Uterus (tissue), 4 donors: ENCODE results near the gene PEX11B. TPM values are rescaled to one million over a fixed set of nuclear protein-coding genes. Genes with fewer than 3 reads are reported as not detected.
A peak's percentile ranks its signal among the peaks of the same experiment; 100 is the strongest.

Source experiments
- DNase-seq, 2 donors: peaks; one replicate each; pipeline ENCODE4 v3.0.0-alpha.2; 2019 to 2020
- H3K27ac ChIP-seq, 2 donors: fragments of 200-600 bp; sonication (generic); 1 replicate in 1 of 2; 2 replicates in 1 of 2; pipeline ENCODE4 v1.5.1; 2016 to 2018
- H3K27me3 ChIP-seq, 2 donors: fragments of 200-600 bp; sonication (generic); one replicate each; pipeline ENCODE4 v1.5.1; 2018 to 2019; ENCODE audit warnings: control low read depth in 1 of 2
- H3K36me3 ChIP-seq, 2 donors: fragments of 200-600 bp; sonication (generic); one replicate each; pipeline ENCODE4 v1.5.1; 2019; ENCODE audit warnings: control low read depth in 1 of 2
- H3K4me1 ChIP-seq, 2 donors: fragments of 200-600 bp; sonication (generic); one replicate each; pipeline ENCODE4 v1.5.1; 2018 to 2019; ENCODE audit warnings: control low read depth in 1 of 2
- H3K4me3 ChIP-seq, 2 donors: fragments of 200-600 bp; sonication (generic); 1 replicate in 1 of 2; 2 replicates in 1 of 2; pipeline ENCODE4 v1.5.1; 2018 to 2019; ENCODE audit warnings: mild to moderate bottlenecking in 1 of 2
- H3K9me3 ChIP-seq, 2 donors: fragments of 200-600 bp; sonication (generic); one replicate each; pipeline ENCODE4 v1.5.1; 2019; ENCODE audit warnings: control low read depth in 1 of 2
- CTCF ChIP-seq, 4 experiments: fragments of 200-600 bp in 2 of 4; fragments of 450-650 bp in 2 of 4; sonication (generic) in 2 of 4; IDR thresholded peaks; one replicate each; pipeline ENCODE4 v1.5.1; 2016 to 2019; ENCODE audit warnings: antibody characterized with exemption in 4 of 4, mild to moderate bottlenecking in 2 of 4, moderate library complexity in 1 of 4
- POLR2A ChIP-seq, 2 donors: fragments of 450-650 bp; IDR thresholded peaks; one replicate each; pipeline ENCODE4 v1.6.1; 2016; ENCODE audit warnings: antibody characterized with exemption in 2 of 2, mild to moderate bottlenecking in 1 of 2, moderate library complexity in 1 of 2
- intact Hi-C: fragments of 100-400 bp; cut with DNase I; formaldehyde crosslinking; loops from one replicate; pipeline ENCODE4 v1.15.1; 2023; ENCODE audit warnings: low total_unique reads
- total RNA-seq, 4 donors: library from RNA; depleted of rRNA in 3 of 4; stranded (reverse); fragments of >200 nt in 3 of 4; gene quantifications; one replicate each; pipeline versions ENCODE4 v1.1.0 to v1.2.4, GENCODE V29; 2014 to 2023
- donor health status: DM: yes; HTN: yes; CAD: no.

The PEX11B gene
- total RNA-seq, 4 donors from 2014 or later = 26.1 to 46.3 (median 36.0) TPM

GRCh38 chr1:145944532-145944931 is 26.0 kb upstream of the PEX11B start:
- Histone ChIP-seq H3K27ac (peak overlapping the region in 1 of 2 donors; percentile 68), H3K27me3 (no peaks in the 10 kb centered on the region), H3K4me3 (no peak overlapping the region), H3K36me3 (no peaks in the 10 kb centered on the region), H3K4me1 (peaks cover 0 to 5% of the 10 kb centered on the region in 2 donors), H3K9me3 (no peaks in the 10 kb centered on the region)
- TF ChIP-seq CTCF (IDR thresholded peaks at IDR 0.05) (no peak), POLR2A (IDR thresholded peaks at IDR 0.05) (no peak)
- intact Hi-C loops = no loop called here
- DNase-seq = no peak

GRCh38 chr1:145942871-145943270 is 24.4 kb upstream of the PEX11B start:
- Histone ChIP-seq H3K36me3 (no peaks in the 10 kb centered on the region), H3K27me3 (no peaks in the 10 kb centered on the region), H3K27ac (peak overlapping the region; percentile 68 to 86), H3K4me1 (peaks cover 0 to 5% of the 10 kb centered on the region in 2 donors), H3K4me3 (no peak overlapping the region), H3K9me3 (no peaks in the 10 kb centered on the region)
- intact Hi-C loops = no loop called here
- TF ChIP-seq POLR2A (IDR thresholded peaks at IDR 0.05) = no peak
- no peak for TF ChIP-seq CTCF (IDR thresholded peaks at IDR 0.05)
- DNase-seq = no peak

GRCh38 chr1:145942405-145942804 is 23.9 kb upstream of the PEX11B start:
- intact Hi-C loops = no loop called here
- Histone ChIP-seq H3K9me3 (no peaks in the 10 kb centered on the region), H3K4me3 (no peak overlapping the region), H3K27ac (peak overlapping the region; percentile 68 to 86), H3K4me1 (peaks cover 0 to 5% of the 10 kb centered on the region in 2 donors), H3K36me3 (no peaks in the 10 kb centered on the region), H3K27me3 (no peaks in the 10 kb centered on the region)
- DNase-seq = no peak
- TF ChIP-seq CTCF (IDR thresholded peaks at IDR 0.05) = no peak
- no peak for TF ChIP-seq POLR2A (IDR thresholded peaks at IDR 0.05)

GRCh38 chr1:145937436-145937835 is 18.9 kb upstream of the PEX11B start:
- intact Hi-C loops = no loop called here
- no peaks in the 10 kb centered on the region for H3K9me3 ChIP-seq

GRCh38 chr1:145936247-145936646 is 17.7 kb upstream of the PEX11B start:
- Histone ChIP-seq H3K27me3 (no peaks in the 10 kb centered on the region), H3K9me3 (no peaks in the 10 kb centered on the region), H3K27ac (no peak overlapping the region), H3K4me1 (no peaks in the 10 kb centered on the region), H3K36me3 (no peaks in the 10 kb centered on the region), H3K4me3 (no peak overlapping the region)
- intact Hi-C loops = no loop called here
- DNase-seq = no peak
- TF ChIP-seq POLR2A (IDR thresholded peaks at IDR 0.05) = no peak
- TF ChIP-seq CTCF (IDR thresholded peaks at IDR 0.05) = no peak

More at GRCh38 chr1:145937436-145937835, 18.9 kb upstream of the PEX11B start:
- H3K4me1 ChIP-seq = no peaks in the 10 kb centered on the region
- no peaks in the 10 kb centered on the region for H3K27me3 ChIP-seq
- no peak for TF ChIP-seq POLR2A (IDR thresholded peaks at IDR 0.05)
- TF ChIP-seq CTCF (IDR thresholded peaks at IDR 0.05) = no peak
- no peak overlapping the region for H3K4me3 ChIP-seq
- no peak for DNase-seq
- H3K36me3 ChIP-seq = no peaks in the 10 kb centered on the region
- no peak overlapping the region for H3K27ac ChIP-seq
